Globus pallidus (tissue), 1 donor: ENCODE data around the gene ALDH9A1.
"Not testable (repeated sequence)": the region's sequence is repeated elsewhere in the genome, so short reads cannot be mapped to it uniquely, and the experiment has no call there.

Experiments used
- DNase-seq: peaks from one replicate; pipeline ENCODE4 v3.0.0-alpha.2; 2015; ENCODE audit warnings: low spot score

The ALDH9A1 gene

DNA sequence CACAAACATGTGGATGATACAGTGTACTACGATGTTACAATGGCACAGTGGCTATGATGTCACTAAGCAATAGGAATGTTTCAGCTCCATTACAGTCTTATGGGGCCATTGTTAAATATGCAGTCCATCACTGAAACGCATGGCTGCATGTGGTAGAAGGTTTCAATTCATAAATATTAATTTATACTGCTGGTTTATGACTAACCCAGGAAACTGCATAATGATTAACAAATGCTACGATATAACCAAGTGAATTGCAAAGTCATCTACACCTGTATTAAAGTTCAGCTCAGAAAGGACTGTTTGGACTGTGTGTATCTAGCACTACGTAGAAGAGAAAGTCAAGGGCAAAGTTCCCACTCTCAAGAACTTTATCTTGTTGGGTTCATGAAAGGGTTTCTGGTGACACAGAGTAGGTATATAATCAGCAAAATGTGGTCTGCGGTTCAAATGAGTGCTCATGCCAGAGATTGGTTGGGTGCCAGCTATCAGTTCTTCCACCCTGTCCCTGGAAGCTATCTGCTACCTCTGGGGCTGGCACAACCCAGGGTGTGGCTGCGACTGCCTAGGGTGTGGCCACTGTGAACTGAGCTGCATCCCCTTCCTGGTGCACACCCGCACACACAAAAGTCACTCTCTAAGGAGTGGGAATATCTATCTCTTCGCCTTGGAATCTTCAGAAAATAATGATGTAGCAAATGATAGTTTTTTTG lies 52.6 kb downstream of the ALDH9A1 start:
- no peak for DNase-seq

DNA sequence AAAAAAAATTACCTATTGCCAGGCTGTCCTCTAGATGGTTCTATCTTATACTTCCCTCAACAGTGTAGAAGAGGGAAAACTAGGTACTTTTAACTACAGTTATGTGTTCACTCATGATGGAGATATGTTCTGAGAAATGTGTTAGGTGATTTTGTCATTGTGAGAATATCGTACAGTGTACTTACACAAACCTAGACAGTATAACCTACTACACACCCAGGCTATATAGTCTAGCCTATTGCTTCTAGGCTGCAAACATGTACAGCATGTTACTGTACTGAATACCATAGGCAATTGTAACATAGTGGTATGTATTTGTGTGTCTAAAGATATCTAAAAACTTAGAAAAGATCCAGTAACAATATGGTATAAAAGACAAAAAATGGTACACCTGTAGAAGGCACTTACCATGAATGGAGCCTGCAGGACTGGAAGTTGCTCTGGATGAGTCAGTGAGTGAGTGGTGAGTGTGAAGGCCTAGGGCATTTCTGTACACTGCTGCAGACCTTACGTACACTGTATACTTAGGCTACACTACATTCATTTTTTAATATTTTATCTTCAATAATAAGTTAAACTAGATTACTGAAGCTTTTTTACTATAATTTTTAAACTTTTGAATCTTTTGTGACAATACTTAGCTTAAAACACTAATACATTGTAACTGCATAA lies 54.2 kb downstream of the ALDH9A1 start:
- no peak for DNase-seq

DNA sequence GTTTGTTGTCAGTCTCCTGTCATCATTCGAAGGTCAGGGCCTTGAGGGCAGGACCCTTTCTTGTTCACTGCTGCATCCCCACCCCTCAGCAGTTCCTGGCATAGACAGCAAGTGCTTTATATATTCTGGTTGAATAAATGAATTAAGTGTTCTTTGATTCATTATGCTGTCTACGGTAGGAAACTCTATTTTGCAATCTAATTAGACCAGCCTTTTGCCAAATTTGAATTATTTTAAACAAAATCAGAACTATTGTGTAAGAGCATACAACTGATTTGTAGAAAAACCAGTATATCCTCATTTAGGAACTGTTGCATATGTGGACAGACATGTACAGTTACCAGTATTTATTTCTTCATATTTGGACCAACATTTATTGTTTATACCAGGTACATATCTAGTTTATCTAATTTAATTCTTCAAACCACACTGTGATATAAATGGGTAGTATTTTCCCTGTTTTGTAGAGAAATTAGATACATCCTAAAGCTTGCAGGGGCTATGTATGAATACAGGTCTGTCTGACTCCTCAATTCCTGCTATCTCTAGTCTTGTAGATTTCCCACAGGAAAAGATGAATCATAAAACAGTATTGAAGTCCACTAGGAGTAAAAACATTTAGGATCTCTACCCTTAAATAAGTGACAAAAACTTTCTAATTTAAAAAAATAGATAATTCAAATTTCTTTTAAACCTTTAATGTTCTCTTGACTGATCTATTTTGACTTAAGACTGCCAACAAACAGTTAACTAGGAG lies 57.0 kb downstream of the ALDH9A1 start:
- DNase-seq = no peak

DNA sequence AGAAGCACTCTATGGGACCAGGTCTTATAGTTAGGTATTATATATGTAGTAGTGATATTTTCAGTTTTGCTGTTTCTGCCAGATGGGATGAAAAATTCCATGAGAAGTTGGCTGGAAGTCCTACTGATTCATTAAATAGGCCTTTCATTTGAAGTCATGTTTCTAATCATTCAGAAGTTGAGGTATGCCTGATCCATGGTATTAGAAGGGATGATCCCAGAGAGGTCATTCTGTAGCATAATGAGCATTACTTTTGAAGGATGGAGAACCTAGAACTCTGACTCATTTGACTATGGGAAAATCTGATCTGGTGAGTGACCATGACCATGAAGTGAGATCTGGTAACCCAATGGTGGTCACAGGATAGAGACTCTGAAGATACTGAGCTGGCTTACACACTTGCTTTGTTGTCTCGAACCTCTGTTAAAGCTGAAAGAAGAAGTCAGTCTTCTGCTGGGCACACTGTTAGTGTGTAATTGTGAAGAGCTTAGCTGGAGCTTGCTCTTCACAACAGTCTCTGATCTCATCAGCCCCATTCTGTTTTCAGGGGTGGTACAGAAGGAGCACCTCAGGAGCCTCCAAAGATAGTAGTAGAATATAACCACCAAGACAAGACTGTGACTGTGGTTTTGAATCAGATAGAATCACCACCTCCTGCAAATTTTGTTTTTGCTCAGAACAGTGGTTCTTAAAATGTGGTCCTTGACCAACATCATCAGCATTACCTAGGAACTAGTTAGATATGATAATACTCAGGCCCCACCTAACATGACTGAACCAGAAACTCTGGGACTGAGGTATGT lies 58.3 kb downstream of the ALDH9A1 start:
- no peak for DNase-seq

DNA sequence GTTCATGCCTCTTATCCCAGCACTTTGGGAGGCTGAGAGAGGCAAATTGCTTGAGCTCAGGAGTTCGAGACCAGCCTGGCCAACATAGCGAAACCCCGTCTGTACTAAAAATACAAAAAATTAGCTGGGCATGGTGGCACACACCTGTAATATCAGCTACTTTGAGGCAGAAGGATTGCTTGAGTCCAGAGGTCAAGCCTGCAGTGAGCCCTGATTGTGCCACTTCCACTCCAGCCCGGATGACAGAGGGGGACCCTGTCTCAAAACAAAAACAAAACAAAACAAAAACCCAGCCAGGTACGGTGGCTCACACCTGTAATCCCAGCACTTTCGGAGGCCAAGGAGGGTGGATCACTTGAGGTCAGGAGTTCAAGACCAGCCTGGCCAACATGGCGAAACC lies 60.2 kb downstream of the ALDH9A1 start:
- not testable (repeated sequence) for DNase-seq

DNA sequence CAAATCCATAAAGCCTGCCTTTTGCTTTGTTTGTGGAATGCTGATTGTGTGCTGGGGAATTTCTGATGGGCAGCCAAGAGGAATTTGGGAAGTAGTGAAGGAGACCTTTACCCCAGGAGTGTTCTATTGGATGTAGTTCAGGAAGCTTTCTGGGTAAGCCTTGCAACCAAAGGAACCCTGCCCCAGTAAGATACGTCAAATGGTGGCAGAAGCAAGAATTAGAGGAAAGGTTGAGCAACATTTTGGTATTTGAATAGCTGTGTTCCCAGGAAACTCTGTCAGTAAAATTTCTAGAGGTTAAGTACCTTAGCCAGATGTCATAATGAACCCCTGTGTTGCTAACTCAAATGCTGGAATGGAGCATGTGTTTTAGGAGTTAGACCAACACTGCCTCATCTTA lies 60.9 kb downstream of the ALDH9A1 start:
- no peak for DNase-seq

DNA sequence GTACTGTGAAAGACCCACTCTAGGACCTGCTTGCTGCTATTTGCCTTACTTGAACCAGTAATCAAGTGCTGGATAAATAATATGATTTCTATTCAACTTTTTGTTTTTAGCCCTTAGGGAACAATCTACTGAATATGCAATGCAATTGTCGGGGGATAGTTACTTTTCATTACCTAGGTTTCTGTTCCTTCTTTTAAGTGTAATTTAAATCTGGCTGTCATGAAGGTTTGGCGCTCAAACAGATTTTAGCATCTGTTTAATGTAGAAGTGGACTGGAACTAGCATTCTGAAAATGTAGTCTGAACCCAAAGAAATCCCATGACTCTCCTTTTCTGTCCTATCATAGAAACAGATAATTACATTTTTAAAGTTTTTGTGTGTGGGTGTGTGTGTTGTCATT lies 62.5 kb downstream of the ALDH9A1 start:
- no peak for DNase-seq

DNA sequence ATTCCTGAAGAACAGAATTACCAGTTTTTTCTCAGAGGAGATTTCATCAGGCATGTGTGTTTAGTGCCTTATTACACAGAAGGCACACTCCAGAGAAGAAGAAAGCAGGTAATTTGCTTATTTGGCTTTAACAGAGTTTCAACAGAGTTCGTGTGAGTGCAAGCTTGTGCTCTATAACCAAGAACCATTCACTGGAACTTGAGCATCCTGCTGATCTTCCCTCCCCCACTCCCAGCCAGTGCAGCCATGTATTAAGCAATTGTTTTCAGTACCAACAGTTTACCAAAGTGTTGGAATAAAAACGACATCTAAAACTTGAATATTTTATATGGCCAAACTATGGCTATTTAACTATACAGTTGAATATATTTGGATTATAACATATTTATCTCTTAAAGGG lies 63.0 kb downstream of the ALDH9A1 start:
- DNase-seq = peak; percentile 66

DNA sequence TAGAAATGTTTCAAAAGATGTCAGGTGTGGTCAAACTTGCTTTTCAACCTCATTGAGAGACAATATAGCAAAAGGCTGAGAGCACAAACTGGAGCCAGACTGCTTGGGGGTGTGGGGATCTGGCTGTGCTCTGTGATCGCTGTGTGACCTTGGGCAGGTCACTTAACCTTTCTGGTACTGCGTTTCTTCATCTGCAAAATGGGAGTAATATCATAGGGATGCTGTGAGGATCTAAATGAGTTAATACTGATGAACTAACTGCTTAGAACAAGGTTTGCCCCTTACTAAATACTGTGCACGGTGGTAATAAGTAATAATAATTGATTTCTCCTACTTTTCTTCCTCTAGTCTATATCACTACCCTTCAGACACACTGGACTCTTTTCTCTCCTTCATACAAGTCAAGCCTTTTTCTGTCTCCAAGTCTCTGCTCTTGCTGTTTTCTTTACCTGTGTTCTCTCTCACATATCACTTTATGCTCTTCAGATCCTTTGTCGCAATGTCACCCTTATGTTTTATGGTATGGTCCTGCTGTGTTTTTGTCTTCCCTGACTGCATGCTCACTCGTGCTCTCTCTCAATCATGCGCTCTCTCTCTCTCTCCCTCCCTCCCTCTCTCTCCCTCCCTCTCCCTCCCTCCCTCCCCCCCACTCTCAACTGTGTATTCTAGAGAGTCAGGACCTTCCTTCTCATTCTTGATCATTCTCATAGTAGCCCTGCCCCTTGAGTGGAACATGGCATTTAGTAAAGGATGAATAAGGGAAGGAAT lies 64.0 kb downstream of the ALDH9A1 start:
- DNase-seq = no peak

DNA sequence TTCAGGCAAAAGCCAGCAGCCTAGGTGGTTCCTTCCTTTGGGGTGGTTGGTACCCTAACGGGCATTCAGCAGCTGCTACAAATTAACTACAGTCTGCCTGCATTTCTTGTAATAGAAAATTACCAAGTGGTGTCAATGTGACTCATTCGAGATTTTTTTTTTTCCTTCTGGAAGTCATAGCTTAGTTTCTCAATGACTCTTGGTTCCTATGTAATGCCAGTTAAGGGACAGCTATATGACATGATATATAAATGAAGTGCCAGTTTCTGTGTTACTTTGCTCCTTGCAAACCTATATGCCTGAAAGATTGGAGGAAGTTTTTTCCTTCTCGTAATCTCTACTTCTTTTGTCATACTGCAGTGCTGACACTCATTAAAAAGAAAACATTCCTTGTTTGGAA lies 64.7 kb downstream of the ALDH9A1 start:
- no peak for DNase-seq

DNA sequence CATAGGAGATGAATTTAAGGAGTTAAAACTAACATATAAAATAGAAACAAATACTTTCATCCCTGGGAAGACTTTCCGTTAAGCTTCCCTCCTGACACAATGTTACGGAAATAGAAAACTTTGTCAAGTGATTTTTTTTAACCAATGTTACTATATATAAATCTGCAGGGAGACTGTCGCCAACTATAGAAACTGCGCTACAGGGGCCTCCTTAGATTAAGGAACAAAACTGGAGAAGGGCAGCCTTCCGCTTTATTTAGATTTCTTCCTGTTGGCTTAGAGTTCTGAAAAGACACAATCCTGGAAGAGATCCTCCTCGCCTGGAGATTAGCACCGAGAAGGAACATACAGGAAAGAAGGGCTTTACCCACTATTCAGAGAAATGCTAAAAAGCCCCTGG lies 65.9 kb downstream of the ALDH9A1 start:
- no peak for DNase-seq

DNA sequence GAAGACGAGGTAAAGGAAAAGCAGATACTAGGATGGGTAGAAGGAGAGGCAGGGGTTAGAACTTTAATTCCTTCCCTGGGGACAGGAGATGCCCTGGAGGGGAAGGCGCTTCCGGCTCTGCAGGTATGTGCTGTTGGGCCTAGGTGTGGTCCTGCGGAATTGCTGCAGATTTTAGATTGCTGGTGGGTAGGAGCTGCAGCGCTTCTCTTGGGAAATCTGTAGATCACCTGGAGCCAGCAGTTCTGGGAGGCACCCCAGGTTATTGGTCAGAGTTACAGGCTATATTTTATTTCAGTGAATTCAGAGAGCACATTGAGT lies 66.3 kb downstream of the ALDH9A1 start:
- DNase-seq = no peak

DNA sequence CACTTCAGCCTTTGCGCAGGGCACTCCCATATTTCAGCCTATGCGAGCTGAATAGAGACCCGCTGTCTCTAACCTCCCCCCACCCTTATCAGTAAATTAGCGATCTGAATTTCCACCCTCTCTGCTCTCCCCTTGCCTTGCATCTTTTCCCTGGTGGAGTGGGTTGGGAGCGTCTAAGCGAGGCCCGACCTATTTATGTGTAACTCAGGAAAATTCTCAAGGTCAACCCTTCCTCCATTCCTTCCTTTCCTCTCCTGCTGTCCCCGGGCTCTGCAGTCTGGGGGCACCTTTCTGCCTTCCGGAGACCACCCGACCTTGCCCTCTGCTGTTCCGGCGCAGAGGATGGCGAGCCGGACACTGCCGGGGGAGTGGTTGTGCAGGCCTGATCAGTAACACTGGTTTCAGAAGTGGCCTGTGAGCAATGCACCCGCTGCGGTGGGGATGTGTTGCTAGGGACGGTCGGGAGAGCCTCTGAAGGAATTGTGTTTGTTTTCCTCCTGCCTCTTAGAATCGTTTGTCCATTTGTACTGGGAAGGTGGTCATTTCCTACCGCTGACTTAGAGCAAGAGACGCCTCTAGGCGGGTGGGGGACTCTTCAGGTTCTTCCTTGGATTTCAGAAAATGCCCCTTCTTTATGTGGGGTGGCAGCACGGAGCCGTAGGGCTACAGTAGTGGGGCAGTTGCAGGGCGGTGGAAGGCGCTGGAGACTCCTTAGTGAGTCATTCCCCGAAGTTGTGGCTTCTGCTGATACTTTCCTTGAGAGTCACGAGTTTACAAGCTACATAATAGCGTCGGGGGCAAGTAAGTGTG lies 66.8 kb downstream of the ALDH9A1 start:
- DNase-seq = no peak

DNA sequence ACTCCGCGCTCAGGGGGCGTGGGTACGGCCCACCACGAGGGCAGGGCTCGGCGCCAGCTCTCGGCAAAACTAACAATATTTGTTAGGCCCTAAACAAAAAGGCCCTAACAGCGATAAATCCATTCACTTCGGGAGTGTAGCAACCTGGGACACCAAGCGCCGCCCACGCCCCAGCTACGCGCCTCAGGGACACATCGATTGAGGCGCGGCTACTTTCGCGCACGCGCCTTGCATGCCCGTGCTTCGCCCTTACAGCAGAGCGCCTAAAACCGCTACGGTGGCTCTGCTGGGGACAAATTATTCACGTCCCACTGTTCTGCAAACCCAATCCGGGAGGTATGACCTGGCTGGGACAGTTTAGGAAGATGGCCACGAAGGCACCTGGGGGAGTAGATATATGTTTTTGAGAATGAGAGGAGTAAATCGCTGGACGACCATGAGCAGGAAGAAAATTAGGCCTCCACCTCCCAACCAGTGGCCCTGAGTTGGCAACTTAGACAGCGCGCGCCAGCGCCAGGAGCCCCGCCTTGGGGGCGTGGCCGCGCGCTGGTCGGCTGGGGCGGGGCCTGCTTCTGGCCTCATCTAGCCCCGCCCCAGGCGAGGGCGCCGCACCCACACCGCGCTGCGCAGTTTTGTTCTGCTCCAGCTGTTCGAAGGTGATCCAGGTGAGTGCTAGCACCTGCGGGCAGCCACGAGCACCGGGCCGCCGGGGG lies 67.6 kb downstream of the ALDH9A1 start, which contains the start of gene MGST3:
Gene MGST3, plus strand, starts transcription at position 606 of the 713 bp plus-strand sequence. CDS start 18,614 bp downstream, outside the sequence.
- peak; percentile 97 for DNase-seq

DNA sequence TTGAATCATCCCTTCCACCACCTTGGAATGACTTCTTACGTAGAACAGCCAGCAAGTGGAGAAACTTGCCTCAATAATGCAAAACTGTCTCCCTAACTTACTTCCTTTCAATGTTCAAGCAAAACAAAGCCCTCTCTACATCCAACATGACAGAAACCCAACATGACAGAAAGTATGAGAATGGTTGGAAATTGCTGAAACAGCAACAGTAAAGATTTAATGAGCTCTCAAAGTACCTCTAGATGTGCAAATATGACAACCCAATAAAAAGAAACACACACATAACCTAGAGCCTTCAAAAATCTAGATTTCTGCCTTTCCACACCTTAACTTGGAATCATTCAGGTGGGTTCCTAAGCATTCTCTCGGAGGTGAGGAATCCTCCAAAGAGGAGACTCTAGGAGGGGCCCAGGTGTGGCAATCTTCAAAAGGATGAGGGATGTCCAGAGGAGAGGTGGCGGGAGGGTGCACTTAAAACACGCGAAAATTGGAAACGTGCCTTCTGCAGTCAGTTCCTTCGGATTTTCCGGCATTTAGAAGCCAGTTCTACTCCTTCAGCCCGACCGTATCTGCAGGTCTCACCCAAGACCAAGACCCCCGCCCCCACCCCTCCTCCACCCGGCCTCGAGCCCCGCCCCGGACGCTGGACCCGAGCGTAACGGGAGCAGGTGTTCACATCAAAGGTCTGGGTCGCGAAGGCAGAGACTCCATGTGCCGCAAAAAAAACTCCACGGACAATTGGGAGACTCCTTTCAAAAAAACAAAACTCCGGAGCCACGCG lies 68.3 kb downstream of the ALDH9A1 start:
- no peak for DNase-seq

DNA sequence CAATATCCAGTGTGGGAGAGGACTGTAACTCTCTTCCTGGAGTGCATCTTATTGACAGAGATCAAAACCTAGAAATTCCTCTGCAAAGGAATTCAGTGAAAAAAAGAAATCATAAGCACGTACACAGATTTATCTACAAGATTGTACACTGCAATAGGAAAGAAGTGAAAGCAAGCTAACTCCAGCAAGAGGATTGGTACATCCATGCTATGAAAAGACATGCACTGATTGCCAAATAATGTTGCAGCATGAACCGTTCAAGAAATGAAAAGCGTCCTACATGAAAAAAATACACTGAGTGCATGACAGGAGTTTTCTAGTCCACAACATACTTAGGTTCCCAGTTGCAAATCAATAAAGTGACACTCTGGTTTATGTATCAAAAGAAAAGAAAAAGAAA lies 69.2 kb downstream of the ALDH9A1 start:
- DNase-seq = no peak

DNA sequence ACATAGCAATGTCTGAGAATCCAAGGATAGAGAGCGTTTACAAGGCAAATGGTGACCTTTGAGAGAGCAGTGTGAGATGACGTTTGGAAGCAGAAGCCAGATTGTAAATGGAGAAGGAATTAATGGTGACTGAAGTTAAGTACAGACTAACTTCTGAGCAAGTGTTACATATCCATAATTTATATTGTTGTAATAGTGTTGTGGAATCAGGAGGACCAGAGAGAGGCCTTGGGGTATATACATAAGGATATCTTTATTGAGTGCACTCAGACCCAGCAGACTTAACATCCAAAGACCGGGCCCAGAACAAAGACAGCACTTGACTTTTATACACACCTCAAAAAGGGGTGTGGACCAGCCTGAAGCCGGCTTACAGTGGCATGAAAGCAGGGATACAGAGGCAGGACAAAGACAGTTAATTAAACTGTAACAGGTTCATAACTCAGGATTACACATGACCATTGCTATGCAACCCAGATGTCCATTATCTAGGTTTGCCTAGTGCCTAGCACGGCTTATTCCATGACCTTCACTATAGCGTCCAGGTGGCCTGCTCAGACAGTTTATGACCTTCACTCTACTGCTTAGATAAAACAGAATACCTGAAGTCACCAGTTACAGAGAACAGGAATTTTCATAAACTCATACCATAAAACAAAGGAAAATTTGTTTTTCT lies 70.1 kb downstream of the ALDH9A1 start:
- DNase-seq = no peak

DNA sequence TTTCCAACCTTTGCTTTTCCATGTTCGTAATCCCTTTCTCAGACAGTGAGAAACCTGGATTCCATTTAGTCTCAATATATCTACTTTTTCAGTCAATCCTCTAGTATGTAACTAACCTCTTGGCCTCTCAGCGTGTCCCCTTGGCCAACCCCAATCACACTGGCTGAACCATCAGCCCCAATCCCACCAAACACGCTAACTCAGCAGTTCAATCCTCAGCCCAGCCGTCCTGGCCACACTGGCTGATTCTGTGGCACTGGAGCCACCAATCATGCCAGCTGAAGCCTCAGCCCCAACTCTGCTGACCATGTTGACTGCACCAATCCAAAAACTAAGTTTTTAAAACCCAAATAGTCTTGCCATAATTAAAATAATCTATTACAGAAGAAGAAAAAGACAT lies 73.9 kb downstream of the ALDH9A1 start:
- DNase-seq = no peak

DNA sequence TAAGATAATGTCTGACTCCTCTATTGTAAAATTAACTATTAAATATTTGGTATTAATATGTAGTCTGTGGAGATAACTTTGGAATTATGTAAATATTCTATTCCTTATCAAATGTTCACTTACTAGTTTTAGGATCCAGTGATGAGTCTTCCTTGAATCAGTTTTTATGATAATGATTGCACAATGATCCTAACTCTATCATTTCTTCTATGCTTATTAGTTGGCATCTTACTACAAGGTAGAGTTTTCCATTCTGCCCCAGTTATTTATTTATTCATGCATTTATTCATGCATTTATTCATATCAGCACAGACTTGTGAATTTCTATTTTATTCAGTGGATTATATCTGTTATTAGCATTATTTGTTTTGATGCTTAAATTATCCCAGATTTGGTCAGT lies 74.7 kb downstream of the ALDH9A1 start:
- no peak for DNase-seq
